GM23248 (cell line): ENCODE measurements around the gene CFAP90. TPM values are rescaled to one million over a fixed set of nuclear protein-coding genes. Genes with fewer than 3 reads are reported as not detected.

Experiments
- DNase-seq: peaks from one replicate; pipeline ENCODE4 v3.0.0-alpha.2; 2015
- H2AFZ ChIP-seq: fragments of 200-600 bp; sonication (generic); 2 replicates; pipeline ENCODE4 v1.6.1; 2016; ENCODE audit warnings: antibody characterized with exemption
- H3F3A ChIP-seq: fragments of 200-600 bp; sonication (generic); 2 replicates; pipeline ENCODE4 v1.6.1; 2016; ENCODE audit warnings: mild to moderate bottlenecking, antibody characterized with exemption, mixed run types; ENCODE audit not compliant: insufficient read depth
- H3K27ac ChIP-seq: fragments of 200-600 bp; sonication (generic); 2 replicates; pipeline ENCODE4 v1.5.1; 2016; ENCODE audit warnings: mild to moderate bottlenecking
- H3K27me3 ChIP-seq: fragments of 200-600 bp; sonication (generic); replicated peaks from 2 replicates; pipeline ENCODE4 v1.6.1; 2016; ENCODE audit warnings: mild to moderate bottlenecking; ENCODE audit not compliant: insufficient read depth
- H3K36me3 ChIP-seq: fragments of 200-600 bp; sonication (generic); 2 replicates; pipeline ENCODE4 v1.6.1; 2016; ENCODE audit warnings: low read depth, mild to moderate bottlenecking
- H3K4me1 ChIP-seq: fragments of 200-600 bp; sonication (generic); 2 replicates; pipeline ENCODE4 v1.6.1; 2016; ENCODE audit warnings: mild to moderate bottlenecking; ENCODE audit not compliant: insufficient read depth
- H3K4me2 ChIP-seq: fragments of 200-600 bp; sonication (generic); one replicate; pipeline ENCODE4 v1.6.1; 2016; ENCODE audit warnings: mild to moderate bottlenecking; ENCODE audit not compliant: unreplicated experiment
- H3K4me3 ChIP-seq: fragments of 200-600 bp; sonication (generic); 2 replicates; pipeline ENCODE4 v1.5.1; 2016; ENCODE audit warnings: mild to moderate bottlenecking
- H3K79me2 ChIP-seq: fragments of 200-600 bp; sonication (generic); 2 replicates; pipeline ENCODE4 v1.6.1; 2016; ENCODE audit warnings: mild to moderate bottlenecking; ENCODE audit not compliant: insufficient read depth
- H3K9ac ChIP-seq: fragments of 200-600 bp; sonication (generic); 2 replicates; pipeline ENCODE4 v1.6.1; 2016; ENCODE audit warnings: mild to moderate bottlenecking
- H3K9me2 ChIP-seq: fragments of 200-600 bp; sonication (generic); 2 replicates; pipeline ENCODE4 v1.6.1; 2016; ENCODE audit warnings: mixed run types, mild to moderate bottlenecking, moderate library complexity; ENCODE audit not compliant: insufficient read depth
- H3K9me3 ChIP-seq: fragments of 200-600 bp; sonication (generic); one replicate; pipeline ENCODE4 v1.6.1; 2017; ENCODE audit warnings: low read depth
- H4K20me1 ChIP-seq: fragments of 200-600 bp; sonication (generic); 2 replicates; pipeline ENCODE4 v1.6.0; 2016; ENCODE audit not compliant: insufficient read depth
- EZH2 ChIP-seq: fragments of 200-600 bp; sonication (generic); IDR thresholded peaks from 2 replicates; pipeline ENCODE4 v1.6.1; 2018; ENCODE audit warnings: antibody characterized with exemption, mild to moderate bottlenecking; ENCODE audit not compliant: insufficient read depth, poor library complexity, severe bottlenecking
- EZH2phosphoT487 ChIP-seq: fragments of 200-600 bp; sonication (generic); IDR thresholded peaks from 2 replicates; pipeline ENCODE4 v1.6.1; 2018; ENCODE audit warnings: antibody characterized with exemption, moderate library complexity, mild to moderate bottlenecking, low read depth; ENCODE audit not compliant: insufficient read depth
- whole genome bisulfite sequencing, 2 experiments: methylation state at CpG; one replicate each; pipeline ENCODE4 v1.1.6; 2015 to 2017; ENCODE audit warnings: low lambda C conversion rate in 2 of 2, low coverage in 1 of 2; ENCODE audit errors: missing lambda C conversion rate in 2 of 2; 5-methylcytosine and 5-hydroxymethylcytosine counted together
- in situ Hi-C: fragments of 300-500 bp; cut with MboI; formaldehyde crosslinking; loops from 2 replicates; pipeline ENCODE4 v1.15.0; 2020
- polyA plus RNA-seq: library from polyadenylated mRNA; unstranded; fragments of >200 nt; fragmentation: Nextera tagmentation; extraction: Ambion mirVana; gene quantifications from 2 replicates; pipeline ENCODE4 v1.2.1, GENCODE V29; 2016
- total RNA-seq: library from RNA; depleted of rRNA; stranded (reverse); fragments of >200 nt; shearing (Covaris generic); gene quantifications from 2 replicates; pipeline ENCODE4 v1.2.3, GENCODE V29; 2014

The CFAP90 gene
- total and polyA plus RNA-seq, 2 experiments from 2014 or later: 0.19 to 0.32 TPM

GRCh38 chr5:7855611-7856010, 4.7 kb upstream of the CFAP90 start:
- Histone ChIP-seq H3F3A (no peaks in the 10 kb centered on the region), H3K9ac (no peak overlapping the region), H3K36me3 (peaks cover 19% of the 10 kb centered on the region), H3K9me3 (no peaks in the 10 kb centered on the region), H3K4me3 (no peak overlapping the region), H3K4me1 (no peaks in the 10 kb centered on the region), H4K20me1 (no peaks in the 10 kb centered on the region), H3K79me2 (no peaks in the 10 kb centered on the region), H3K4me2 (no peak overlapping the region), H2AFZ (no peak overlapping the region), H3K27me3 (no peaks in the 10 kb centered on the region; the same call in 1 of the 2 replicates), H3K9me2 (no peaks in the 10 kb centered on the region), H3K27ac (no peak overlapping the region)
- DNase-seq: no peak
- no peak for TF ChIP-seq EZH2phosphoT487
- no peak for TF ChIP-seq EZH2
- WGBS, 2 experiments: 83 to 85% methylated on average over 3 of the region's 3 CpGs
- in situ Hi-C loops: no loop called here

GRCh38 chr5:7852988-7853387, 2.1 kb upstream of the CFAP90 start:
- H3K79me2 ChIP-seq: no peaks in the 10 kb centered on the region
- WGBS, 2 experiments: 77% methylated on average over 2 of the region's 2 CpGs
- in situ Hi-C loops: no loop called here

GRCh38 chr5:7852542-7852941, 1.6 kb upstream of the CFAP90 start:
- Histone ChIP-seq H2AFZ (no peak overlapping the region), H3K9me3 (no peaks in the 10 kb centered on the region), H3K9me2 (no peaks in the 10 kb centered on the region), H3K4me2 (no peak overlapping the region), H4K20me1 (no peaks in the 10 kb centered on the region), H3K36me3 (no peaks in the 10 kb centered on the region), H3F3A (no peaks in the 10 kb centered on the region), H3K27me3 (peaks cover 20% of the 10 kb centered on the region), H3K4me1 (no peaks in the 10 kb centered on the region), H3K9ac (no peak overlapping the region), H3K79me2 (no peaks in the 10 kb centered on the region), H3K4me3 (no peak overlapping the region), H3K27ac (no peak overlapping the region)
- WGBS, 2 experiments: 3 to 11% methylated on average over 1 of the region's 1 CpG
- TF ChIP-seq EZH2: no peak
- TF ChIP-seq EZH2phosphoT487: no peak
- peak; percentile 47 for DNase-seq
- in situ Hi-C loops: no loop called here

More at GRCh38 chr5:7852988-7853387, 2.1 kb upstream of the CFAP90 start:
- DNase-seq: no peak
- H4K20me1 ChIP-seq: no peaks in the 10 kb centered on the region
- H3K9me3 ChIP-seq: no peaks in the 10 kb centered on the region
- H3K4me3 ChIP-seq: no peak overlapping the region
- no peak overlapping the region for H2AFZ ChIP-seq
- no peaks in the 10 kb centered on the region for H3K36me3 ChIP-seq
- peaks cover 20% of the 10 kb centered on the region for H3K27me3 ChIP-seq
- H3K9ac ChIP-seq: no peak overlapping the region
- no peaks in the 10 kb centered on the region for H3K9me2 ChIP-seq
- no peaks in the 10 kb centered on the region for H3K4me1 ChIP-seq
- TF ChIP-seq EZH2 (no peak), EZH2phosphoT487 (no peak)
- H3F3A ChIP-seq: no peaks in the 10 kb centered on the region
- H3K4me2 ChIP-seq: no peak overlapping the region
- H3K27ac ChIP-seq: no peak overlapping the region

- no peak for DNase-seq
- H3K27me3 ChIP-seq: peaks cover 20% of the 10 kb centered on the region
- in situ Hi-C loops: no loop called here
- no peaks in the 10 kb centered on the region for H3K9me2 ChIP-seq
- WGBS, 2 experiments: 74 to 75% methylated on average over 8 of the region's 8 CpGs
- no peak overlapping the region for H3K4me3 ChIP-seq
- H2AFZ ChIP-seq: no peak overlapping the region
- no peaks in the 10 kb centered on the region for H4K20me1 ChIP-seq
- H3K4me1 ChIP-seq: no peaks in the 10 kb centered on the region
- no peaks in the 10 kb centered on the region for H3K36me3 ChIP-seq
- H3K9me3 ChIP-seq: no peaks in the 10 kb centered on the region
- no peaks in the 10 kb centered on the region for H3K79me2 ChIP-seq
- H3K9ac ChIP-seq: no peak overlapping the region
- H3K27ac ChIP-seq: no peak overlapping the region
- no peaks in the 10 kb centered on the region for H3F3A ChIP-seq
- no peak overlapping the region for H3K4me2 ChIP-seq
- TF ChIP-seq EZH2 (no peak), EZH2phosphoT487 (no peak)
These were observed 820 bp upstream of the CFAP90 start for GRCh38 chr5:7851617-7852289.
